ENCODE measurements around the gene KRTAP5-6. TPM values are rescaled to one million over a fixed set of nuclear protein-coding genes. Genes with fewer than 3 reads are reported as not detected.

The KRTAP5-6 gene
- total RNA-seq, 2 donors from 2014 or later = not detected

GRCh38 chr11:1733716-1734640 lies 37.0 kb downstream of the KRTAP5-6 start:
- DNase-seq = no peak
- Histone ChIP-seq H3K36me3 (replicated peaks in 1 of 2; ENCODE audit: insufficient read depth in 1 of 2, low read depth in 2 of 2) (no peaks in the 10 kb centered on the region), H3K9me3 (peaks cover 0 to 9% (median 0%) of the 10 kb centered on the region in 3 donors), H3K27me3 (no peaks in the 10 kb centered on the region), H3K27ac (no peak overlapping the region), H3K4me1 (no peaks in the 10 kb centered on the region), H3K4me3 (no peak overlapping the region)
- WGBS, 2 donors = 57 to 71% methylated on average over 27 of the region's 28 CpGs
- no peak for ATAC-seq
- intact Hi-C loops (cut with DNase I) = no loop called here
- TF ChIP-seq CTCF (IDR thresholded peaks at IDR 0.05) = no peak
- TF ChIP-seq POLR2A (IDR thresholded peaks at IDR 0.05) = no peak

- DNase-seq (no peak), ATAC-seq (no peak)
- Histone ChIP-seq H3K27ac (no peak overlapping the region), H3K4me1 (no peaks in the 10 kb centered on the region), H3K36me3 (replicated peaks in 1 of 2; ENCODE audit: insufficient read depth in 1 of 2, low read depth in 2 of 2) (no peaks in the 10 kb centered on the region), H3K4me3 (no peak overlapping the region), H3K9me3 (peaks cover 0 to 9% (median 0%) of the 10 kb centered on the region in 3 donors), H3K27me3 (no peaks in the 10 kb centered on the region)
- WGBS, 2 donors = 40 to 59% methylated on average over 1 to 10 of the region's 10 CpGs
- TF ChIP-seq POLR2A (IDR thresholded peaks at IDR 0.05) = no peak
- TF ChIP-seq CTCF (IDR thresholded peaks at IDR 0.05) = no peak
- intact Hi-C loops (cut with DNase I) = no loop called here
These were observed 37.7 kb downstream of the KRTAP5-6 start for GRCh38 chr11:1734641-1735081.

GRCh38 chr11:1735271-1735670 lies 38.3 kb downstream of the KRTAP5-6 start:
- ATAC-seq (no peak), DNase-seq (no peak)
- no peaks in the 10 kb centered on the region for H3K36me3 ChIP-seq (replicated peaks in 1 of 2; ENCODE audit: insufficient read depth in 1 of 2, low read depth in 2 of 2)
- TF ChIP-seq CTCF (IDR thresholded peaks at IDR 0.05) (no peak), POLR2A (IDR thresholded peaks at IDR 0.05) (no peak)
- H3K27me3 ChIP-seq = no peaks in the 10 kb centered on the region
- 69 to 71% methylated on average over 16 of the region's 16 CpGs for WGBS, 2 donors
- H3K4me1 ChIP-seq = no peaks in the 10 kb centered on the region
- H3K9me3 ChIP-seq = peaks cover 0 to 9% (median 0%) of the 10 kb centered on the region in 3 donors
- H3K4me3 ChIP-seq = no peak overlapping the region
- no peak overlapping the region for H3K27ac ChIP-seq
- intact Hi-C loops (cut with DNase I) = no loop called here

GRCh38 chr11:1736447-1736992 lies 39.5 kb downstream of the KRTAP5-6 start:
- intact Hi-C loops (cut with DNase I) = no loop called here
- H3K27ac ChIP-seq = no peak overlapping the region
- H3K9me3 ChIP-seq = peaks cover 0 to 9% (median 0%) of the 10 kb centered on the region in 3 donors
- TF ChIP-seq POLR2A (IDR thresholded peaks at IDR 0.05) (no peak), CTCF (IDR thresholded peaks at IDR 0.05) (no peak)
- 41 to 45% methylated on average over 3 of the region's 3 CpGs for WGBS, 2 donors
- DNase-seq (no peak), ATAC-seq (no peak)
- H3K36me3 ChIP-seq (replicated peaks in 1 of 2; ENCODE audit: insufficient read depth in 1 of 2, low read depth in 2 of 2) = no peaks in the 10 kb centered on the region
- H3K4me1 ChIP-seq = no peaks in the 10 kb centered on the region
- no peaks in the 10 kb centered on the region for H3K27me3 ChIP-seq
- H3K4me3 ChIP-seq = no peak overlapping the region

All from body of pancreas (tissue), 4 donors.